NCI-H128 (cell line): Measurements from ENCODE around the gene KANSL1.
"Not testable (repeated sequence)": the region's sequence is repeated elsewhere in the genome, so short reads cannot be mapped to it uniquely, and the experiment has no call there.

ENCODE experiments used
- DNase-seq: peaks from one replicate; lab custom pipeline; 2025; ENCODE audit not compliant: unreplicated experiment; lab: John Stamatoyannopoulos, UW

The KANSL1 gene

GRCh38 chr17:46117850-46118696 lies 75.2 kb downstream of the KANSL1 start:
- no peak for DNase-seq

GRCh38 chr17:46117117-46117516 lies 76.1 kb downstream of the KANSL1 start:
- no peak for DNase-seq

- no peak for DNase-seq
Measured at GRCh38 chr17:46115699-46116098, 77.5 kb downstream of the KANSL1 start.

- not testable (repeated sequence) for DNase-seq
Measured at GRCh38 chr17:46111236-46111635, 82.0 kb downstream of the KANSL1 start.

- no peak for DNase-seq
Measured at GRCh38 chr17:46110219-46110618, 83.0 kb downstream of the KANSL1 start.

- no peak for DNase-seq
Measured at GRCh38 chr17:46109603-46110189, 83.5 kb downstream of the KANSL1 start.

GRCh38 chr17:46108550-46109110 lies 84.6 kb downstream of the KANSL1 start:
- no peak for DNase-seq

- no peak for DNase-seq
Measured at GRCh38 chr17:46108120-46108519, 85.1 kb downstream of the KANSL1 start.

- DNase-seq, result no peak
Measured at GRCh38 chr17:46106966-46107644, 86.1 kb downstream of the KANSL1 start.

GRCh38 chr17:46102806-46103205 lies 90.4 kb downstream of the KANSL1 start:
- not testable (repeated sequence) for DNase-seq

GRCh38 chr17:46101785-46102617 lies 91.2 kb downstream of the KANSL1 start:
- not testable (repeated sequence) for DNase-seq

GRCh38 chr17:46100590-46100989 lies 92.6 kb downstream of the KANSL1 start:
- DNase-seq, result no peak

GRCh38 chr17:46099865-46100264 lies 93.4 kb downstream of the KANSL1 start:
- DNase-seq, result no peak

GRCh38 chr17:46097497-46097896 lies 95.7 kb downstream of the KANSL1 start:
- no peak for DNase-seq

- DNase-seq, result no peak
Measured at GRCh38 chr17:46092991-46093390, 100.2 kb downstream of the KANSL1 start.

GRCh38 chr17:46090871-46091270 lies 102.4 kb downstream of the KANSL1 start:
- DNase-seq, result no peak

GRCh38 chr17:46089389-46089965 lies 103.8 kb downstream of the KANSL1 start:
- no peak for DNase-seq

GRCh38 chr17:46088595-46088994 lies 104.6 kb downstream of the KANSL1 start:
- no peak for DNase-seq

- not testable (repeated sequence) for DNase-seq
Measured at GRCh38 chr17:46087871-46088270, 105.4 kb downstream of the KANSL1 start.

- DNase-seq, result no peak
Measured at GRCh38 chr17:46086821-46087220, 106.4 kb downstream of the KANSL1 start.
